Measurements from ENCODE around the gene GALNT4.
A peak's percentile ranks its signal among the peaks of the same experiment; 100 is the strongest.

GALNT4 gene

GRCh38 chr12:89524541-89525304, at the start of gene GALNT4:
Gene GALNT4 (minus strand): TSS chr12:89524796. CDS start chr12:89524549, 247 bp downstream.
- TF ChIP-seq, protein P1, sequence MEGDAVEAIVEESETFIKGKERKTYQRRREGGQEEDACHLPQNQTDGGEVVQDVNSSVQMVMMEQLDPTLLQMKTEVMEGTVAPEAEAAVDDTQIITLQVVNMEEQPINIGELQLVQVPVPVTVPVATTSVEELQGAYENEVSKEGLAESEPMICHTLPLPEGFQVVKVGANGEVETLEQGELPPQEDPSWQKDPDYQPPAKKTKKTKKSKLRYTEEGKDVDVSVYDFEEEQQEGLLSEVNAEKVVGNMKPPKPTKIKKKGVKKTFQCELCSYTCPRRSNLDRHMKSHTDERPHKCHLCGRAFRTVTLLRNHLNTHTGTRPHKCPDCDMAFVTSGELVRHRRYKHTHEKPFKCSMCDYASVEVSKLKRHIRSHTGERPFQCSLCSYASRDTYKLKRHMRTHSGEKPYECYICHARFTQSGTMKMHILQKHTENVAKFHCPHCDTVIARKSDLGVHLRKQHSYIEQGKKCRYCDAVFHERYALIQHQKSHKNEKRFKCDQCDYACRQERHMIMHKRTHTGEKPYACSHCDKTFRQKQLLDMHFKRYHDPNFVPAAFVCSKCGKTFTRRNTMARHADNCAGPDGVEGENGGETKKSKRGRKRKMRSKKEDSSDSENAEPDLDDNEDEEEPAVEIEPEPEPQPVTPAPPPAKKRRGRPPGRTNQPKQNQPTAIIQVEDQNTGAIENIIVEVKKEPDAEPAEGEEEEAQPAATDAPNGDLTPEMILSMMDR (IDR thresholded peaks at IDR 0.05; ENCODE audit: low read depth, low read length): peak; percentile 69
- peak within 1 kb of the TSS; percentile 93 for H3K4me3 ChIP-seq (ENCODE audit: low read depth, low read length)

- TF ChIP-seq, protein P1 (IDR thresholded peaks at IDR 0.05; ENCODE audit: low read depth, low read length): no peak
- no peak overlapping the region for H3K4me3 ChIP-seq (ENCODE audit: low read depth, low read length)
Measured at GRCh38 chr12:89573051-89573810, 48.6 kb upstream of the GALNT4 start.

GRCh38 chr12:89571491-89572195, 47.0 kb upstream of the GALNT4 start:
- TF ChIP-seq, protein P1 (IDR thresholded peaks at IDR 0.05; ENCODE audit: low read depth, low read length): no peak
- no peak overlapping the region for H3K4me3 ChIP-seq (ENCODE audit: low read depth, low read length)

GRCh38 chr12:89568484-89568883, 43.9 kb upstream of the GALNT4 start:
- TF ChIP-seq, protein P1 (IDR thresholded peaks at IDR 0.05; ENCODE audit: low read depth, low read length): no peak

DNA sequence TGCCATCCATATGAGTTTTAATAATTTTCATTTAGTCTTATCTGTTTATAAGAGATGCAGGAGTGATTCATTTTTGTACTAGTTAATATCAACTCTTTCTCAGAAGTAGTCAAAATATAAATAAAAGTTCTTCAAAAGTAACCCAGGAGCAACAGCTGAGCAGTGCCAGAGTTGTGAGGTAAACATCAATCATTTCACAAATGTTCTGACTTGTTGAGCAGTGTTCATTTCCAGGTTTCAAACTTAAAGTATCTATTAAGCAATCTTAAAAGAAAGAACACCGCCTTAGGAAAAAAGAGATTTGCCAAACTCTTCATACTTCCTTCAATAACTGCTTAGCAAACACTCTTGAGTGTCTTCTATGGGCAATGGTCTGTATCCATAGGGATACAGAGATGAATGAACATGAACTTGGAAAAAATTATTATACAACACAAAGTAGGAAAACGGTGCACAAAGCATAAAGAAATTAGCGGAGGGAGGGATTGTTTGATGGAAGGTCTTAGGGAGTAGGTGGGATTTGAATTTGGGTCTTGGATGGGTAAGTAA, 43.2 kb upstream of the GALNT4 start:
- no peak overlapping the region for H3K4me3 ChIP-seq (ENCODE audit: low read depth, low read length)
- TF ChIP-seq, protein P1 (IDR thresholded peaks at IDR 0.05; ENCODE audit: low read depth, low read length): no peak

More at GRCh38 chr12:89568484-89568883, 43.9 kb upstream of the GALNT4 start:
- no peak overlapping the region for H3K4me3 ChIP-seq (ENCODE audit: low read depth, low read length)

DNA sequence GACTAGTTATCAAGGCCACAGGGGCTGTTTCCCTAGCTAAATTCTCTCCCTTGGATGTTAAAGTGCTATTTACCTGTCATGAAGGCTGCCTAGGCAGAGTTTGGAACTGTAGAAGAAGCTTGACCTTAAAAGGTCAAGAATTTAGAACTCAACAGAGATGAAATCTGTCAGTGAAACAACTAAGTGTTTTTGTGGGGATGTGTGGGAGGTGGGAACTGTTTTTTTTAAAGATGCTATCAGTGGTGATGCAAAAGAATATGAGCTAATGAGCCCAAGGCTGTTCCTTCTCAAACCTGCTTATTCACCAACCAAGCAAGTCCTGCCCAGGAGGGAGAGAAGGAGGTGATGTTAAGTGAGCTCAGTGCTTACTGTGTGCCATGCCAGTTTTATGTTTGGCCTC, 42.0 kb upstream of the GALNT4 start:
- H3K4me3 ChIP-seq (ENCODE audit: low read depth, low read length): no peak overlapping the region
- TF ChIP-seq, protein P1 (IDR thresholded peaks at IDR 0.05; ENCODE audit: low read depth, low read length): no peak
